ENCODE results near the gene APOBEC3B.
"Not testable (repeated sequence)": the region's sequence is repeated elsewhere in the genome, so short reads cannot be mapped to it uniquely, and the experiment has no call there.

Gene APOBEC3B

DNA sequence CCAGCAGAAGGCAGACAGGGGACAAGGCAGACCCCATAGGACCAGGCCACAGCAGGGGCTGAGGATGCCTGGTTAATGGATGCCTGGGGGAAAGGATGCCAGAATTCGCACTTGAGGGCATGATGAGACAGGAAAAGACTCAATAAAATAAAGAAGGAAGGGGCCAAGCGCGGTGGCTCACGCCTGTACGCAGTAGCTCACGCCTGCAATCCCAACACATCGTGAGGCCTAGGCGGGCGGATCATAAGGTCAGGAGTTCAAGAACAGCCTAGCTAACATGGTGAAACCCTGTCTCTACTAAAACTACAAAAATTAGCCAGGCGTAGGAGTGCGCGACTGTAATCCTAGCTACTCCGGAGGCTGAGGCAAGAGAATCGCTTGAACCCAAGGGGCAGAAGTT lies 48.6 kb downstream of the APOBEC3B start:
- H3K4me3 ChIP-seq (ENCODE audit: low read depth, low read length): no peak overlapping the region
- no peak for DNase-seq (ENCODE audit: low read depth)
- TF ChIP-seq, protein P1, sequence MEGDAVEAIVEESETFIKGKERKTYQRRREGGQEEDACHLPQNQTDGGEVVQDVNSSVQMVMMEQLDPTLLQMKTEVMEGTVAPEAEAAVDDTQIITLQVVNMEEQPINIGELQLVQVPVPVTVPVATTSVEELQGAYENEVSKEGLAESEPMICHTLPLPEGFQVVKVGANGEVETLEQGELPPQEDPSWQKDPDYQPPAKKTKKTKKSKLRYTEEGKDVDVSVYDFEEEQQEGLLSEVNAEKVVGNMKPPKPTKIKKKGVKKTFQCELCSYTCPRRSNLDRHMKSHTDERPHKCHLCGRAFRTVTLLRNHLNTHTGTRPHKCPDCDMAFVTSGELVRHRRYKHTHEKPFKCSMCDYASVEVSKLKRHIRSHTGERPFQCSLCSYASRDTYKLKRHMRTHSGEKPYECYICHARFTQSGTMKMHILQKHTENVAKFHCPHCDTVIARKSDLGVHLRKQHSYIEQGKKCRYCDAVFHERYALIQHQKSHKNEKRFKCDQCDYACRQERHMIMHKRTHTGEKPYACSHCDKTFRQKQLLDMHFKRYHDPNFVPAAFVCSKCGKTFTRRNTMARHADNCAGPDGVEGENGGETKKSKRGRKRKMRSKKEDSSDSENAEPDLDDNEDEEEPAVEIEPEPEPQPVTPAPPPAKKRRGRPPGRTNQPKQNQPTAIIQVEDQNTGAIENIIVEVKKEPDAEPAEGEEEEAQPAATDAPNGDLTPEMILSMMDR (conservative IDR thresholded peaks at IDR 0.05; ENCODE audit: low read depth, low read length): no peak

DNA sequence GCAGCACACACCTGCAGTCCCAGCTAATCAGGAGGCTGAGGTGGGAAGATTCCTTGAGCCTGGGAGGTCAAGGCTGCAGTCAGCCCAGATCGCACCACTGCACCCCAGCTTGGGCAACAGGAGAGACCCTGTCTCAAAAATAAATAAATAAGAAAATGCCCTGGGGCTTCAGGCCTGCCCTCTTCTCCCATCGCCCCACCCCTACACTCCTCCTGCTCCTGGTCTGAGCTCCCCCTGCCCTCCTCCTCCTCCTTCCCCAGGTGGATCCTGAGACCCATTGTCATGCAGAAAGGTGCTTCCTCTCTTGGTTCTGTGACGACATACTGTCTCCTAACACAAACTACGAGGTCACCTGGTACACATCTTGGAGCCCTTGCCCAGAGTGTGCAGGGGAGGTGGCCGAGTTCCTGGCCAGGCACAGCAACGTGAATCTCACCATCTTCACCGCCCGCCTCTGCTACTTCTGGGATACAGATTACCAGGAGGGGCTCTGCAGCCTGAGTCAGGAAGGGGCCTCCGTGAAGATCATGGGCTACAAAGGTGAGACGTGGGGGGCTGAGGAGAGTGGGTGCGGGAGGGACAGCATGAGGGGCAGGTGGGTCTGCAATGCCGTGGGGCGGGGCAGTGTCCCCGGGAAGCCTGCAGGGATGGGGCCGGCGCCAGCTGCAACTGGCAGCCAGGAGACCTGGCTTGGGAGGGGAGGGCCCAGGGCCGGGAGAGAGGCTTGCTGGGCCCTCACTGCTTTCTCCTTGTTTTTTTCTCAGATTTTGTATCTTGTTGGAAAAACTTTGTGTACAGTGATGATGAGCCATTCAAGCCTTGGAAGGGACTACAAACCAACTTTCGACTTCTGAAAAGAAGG lies 49.5 kb downstream of the APOBEC3B start:
- DNase-seq (ENCODE audit: low read depth); H3K4me3 ChIP-seq (ENCODE audit: low read depth, low read length): not testable (repeated sequence)

DNA sequence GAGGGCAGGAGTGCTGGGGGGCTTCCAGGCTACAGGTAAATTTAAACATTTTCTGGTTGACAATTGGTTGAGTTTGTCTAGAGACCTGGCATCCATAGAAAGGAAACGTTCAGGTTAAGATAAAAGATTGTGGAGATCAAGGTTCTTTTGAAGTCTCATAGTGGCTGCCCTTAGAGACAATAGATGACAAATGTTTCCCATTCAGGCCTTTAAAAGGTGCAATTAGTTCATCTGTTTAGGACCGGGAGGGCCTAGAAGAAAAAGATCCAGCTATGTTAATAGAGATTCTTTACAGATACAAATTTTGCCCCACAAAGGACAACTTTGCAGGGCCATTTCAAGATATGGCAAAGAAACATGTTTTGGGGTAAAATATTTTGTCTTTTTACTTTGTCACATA lies 54.9 kb downstream of the APOBEC3B start:
- not testable (repeated sequence) for DNase-seq (ENCODE audit: low read depth); H3K4me3 ChIP-seq (ENCODE audit: low read depth, low read length)

DNA sequence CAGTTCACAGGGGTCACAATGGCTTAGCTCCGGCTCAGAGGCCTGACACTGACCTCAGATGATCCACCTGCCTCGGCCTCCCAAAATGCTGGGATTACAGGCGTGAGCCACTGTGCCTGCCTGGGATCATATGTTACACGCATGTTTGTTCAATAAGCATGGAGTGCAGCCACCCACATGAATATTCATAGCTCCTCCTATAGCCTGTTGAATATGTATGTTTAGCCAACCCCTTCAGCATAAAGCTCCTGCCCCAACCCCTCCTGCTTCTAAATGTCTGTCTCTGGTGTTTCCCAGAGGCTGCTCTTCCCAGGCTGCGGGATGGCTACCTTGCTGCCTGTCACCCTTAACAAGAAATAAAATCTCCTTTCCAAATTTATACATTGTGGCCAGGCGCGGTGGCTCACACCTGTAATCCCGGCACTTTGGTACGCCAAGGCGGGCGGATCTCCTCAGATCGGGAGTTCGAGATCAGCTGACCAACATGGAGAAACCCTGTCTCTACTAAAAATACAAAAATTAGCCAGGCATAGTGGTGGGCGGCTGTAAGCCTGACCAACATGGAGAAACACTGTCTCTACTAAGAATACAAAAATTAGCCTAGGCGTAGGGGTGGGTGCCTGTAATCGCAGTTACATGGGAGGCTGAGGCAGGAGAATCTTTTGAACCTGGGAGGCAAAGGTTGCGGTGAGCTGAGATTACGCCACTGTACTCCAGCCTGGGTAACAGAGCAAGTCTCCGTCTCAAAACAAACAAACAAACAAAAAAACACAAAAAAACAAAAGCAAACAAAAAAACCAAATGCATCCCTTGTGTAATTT lies 57.4 kb downstream of the APOBEC3B start:
- TF ChIP-seq, protein P1 (conservative IDR thresholded peaks at IDR 0.05; ENCODE audit: low read depth, low read length): no peak
- no peak overlapping the region for H3K4me3 ChIP-seq (ENCODE audit: low read depth, low read length)
- no peak for DNase-seq (ENCODE audit: low read depth)

DNA sequence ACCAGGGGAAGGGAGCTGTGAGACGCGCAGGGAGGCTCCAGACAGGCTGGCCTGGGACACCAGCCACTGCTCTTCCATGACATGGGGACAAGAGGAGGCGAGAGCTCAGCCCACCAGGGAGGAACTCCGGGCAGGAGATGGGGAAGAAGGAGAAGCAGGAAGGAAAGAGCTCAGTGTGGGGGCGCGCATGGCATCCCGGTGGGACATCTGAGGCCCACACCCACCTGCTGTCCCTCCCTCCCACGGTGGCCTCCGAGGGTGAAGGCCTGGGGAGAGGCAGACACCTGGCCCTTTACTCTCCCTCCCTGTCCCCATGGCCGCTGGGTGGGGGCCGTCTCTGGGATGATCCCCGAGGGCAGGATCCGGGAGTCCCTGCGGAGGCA lies 58.0 kb downstream of the APOBEC3B start:
- not testable (repeated sequence) for DNase-seq (ENCODE audit: low read depth)
- peak overlapping the region; percentile 68 for H3K4me3 ChIP-seq (ENCODE audit: low read depth, low read length)

DNA sequence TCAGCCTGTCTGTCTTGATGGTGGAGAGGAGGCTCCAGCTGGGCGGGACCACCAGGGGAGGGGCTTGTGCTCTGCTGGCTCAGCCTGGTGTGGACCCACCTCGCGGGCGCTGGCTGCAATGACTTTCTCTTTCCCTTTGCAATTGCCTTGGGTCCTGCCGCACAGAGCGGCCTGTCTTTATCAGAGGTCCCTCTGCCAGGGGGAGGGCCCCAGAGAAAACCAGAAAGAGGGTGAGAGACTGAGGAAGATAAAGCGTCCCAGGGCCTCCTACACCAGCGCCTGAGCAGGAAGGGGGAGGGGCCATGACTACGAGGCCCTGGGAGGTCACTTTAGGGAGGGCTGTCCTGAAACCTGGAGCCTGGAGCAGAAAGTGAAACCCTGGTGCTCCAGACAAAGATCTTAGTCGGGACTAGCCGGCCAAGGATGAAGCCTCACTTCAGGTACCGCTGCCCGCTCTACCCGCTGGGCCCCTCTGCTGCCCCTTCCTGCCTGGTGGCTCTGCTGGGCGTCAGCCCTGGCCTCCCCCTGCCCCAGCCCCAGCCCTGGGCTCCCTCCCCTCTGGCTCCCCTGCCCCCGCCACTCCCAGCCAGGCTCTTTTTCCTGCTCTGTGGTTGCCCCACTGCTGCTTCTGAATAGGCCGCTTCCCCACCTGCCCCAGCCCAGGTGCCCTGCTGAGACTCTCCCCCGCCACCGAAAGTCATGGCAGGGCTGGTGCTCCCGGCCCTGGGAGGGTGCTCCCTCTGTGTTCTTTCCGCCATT lies 58.6 kb downstream of the APOBEC3B start, which contains the start of gene APOBEC3F:
Gene APOBEC3F (plus strand): TSS at position 327 of the 759 bp plus-strand sequence. CDS start 97 bp downstream, at position 424.
- H3K4me3 ChIP-seq (ENCODE audit: low read depth, low read length): peak within 1 kb of the TSS; percentile 68

DNA sequence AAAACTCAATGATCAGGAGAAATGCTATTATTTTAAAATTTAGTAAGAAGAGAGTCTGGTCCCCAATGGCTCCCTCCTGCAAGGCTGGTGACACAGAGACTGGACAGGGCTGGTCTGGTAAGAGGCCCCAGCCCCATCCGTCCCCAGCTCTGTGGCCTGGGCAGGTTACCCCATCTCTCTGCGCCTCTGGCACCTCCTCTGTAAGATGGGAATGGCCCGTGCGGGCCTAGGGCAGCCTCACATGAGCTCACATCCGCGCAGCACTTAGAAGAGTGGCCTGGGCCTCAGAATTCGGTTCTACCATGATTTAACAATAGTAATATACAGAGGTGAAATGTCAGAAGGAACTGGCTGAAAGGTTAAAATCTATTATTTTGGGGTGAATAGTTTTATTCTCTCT lies 59.8 kb downstream of the APOBEC3B start:
- H3K4me3 ChIP-seq (ENCODE audit: low read depth, low read length): no peak overlapping the region
- TF ChIP-seq, protein P1 (conservative IDR thresholded peaks at IDR 0.05; ENCODE audit: low read depth, low read length): no peak
- no peak for DNase-seq (ENCODE audit: low read depth)

More for the DNA sequence above, 58.6 kb downstream of the APOBEC3B start, which contains the start of gene APOBEC3F:
- peak; percentile 57 for DNase-seq (ENCODE audit: low read depth)
- TF ChIP-seq, protein P1 (conservative IDR thresholded peaks at IDR 0.05; ENCODE audit: low read depth, low read length): peak; percentile 10
